WTC11 (cell line): Measurements from ENCODE around the gene PCAT6.
"Not testable (repeated sequence)": the region's sequence is repeated elsewhere in the genome, so short reads cannot be mapped to it uniquely, and the experiment has no call there.

Experiments used
- NFATC4 ChIP-seq: fragments of 250-450 bp; sonication (Bioruptor Pico); IDR thresholded peaks from 2 replicates; pipeline ENCODE4 v1.9.0; 2021; ENCODE audit warnings: mild to moderate bottlenecking
- TF ChIP-seq, protein P1 (sequence below): fragments of 200-600 bp; IDR thresholded peaks from 2 replicates; pipeline ENCODE4 v1.8.0; 2022; ENCODE audit warnings: antibody characterized with exemption

DNA sequence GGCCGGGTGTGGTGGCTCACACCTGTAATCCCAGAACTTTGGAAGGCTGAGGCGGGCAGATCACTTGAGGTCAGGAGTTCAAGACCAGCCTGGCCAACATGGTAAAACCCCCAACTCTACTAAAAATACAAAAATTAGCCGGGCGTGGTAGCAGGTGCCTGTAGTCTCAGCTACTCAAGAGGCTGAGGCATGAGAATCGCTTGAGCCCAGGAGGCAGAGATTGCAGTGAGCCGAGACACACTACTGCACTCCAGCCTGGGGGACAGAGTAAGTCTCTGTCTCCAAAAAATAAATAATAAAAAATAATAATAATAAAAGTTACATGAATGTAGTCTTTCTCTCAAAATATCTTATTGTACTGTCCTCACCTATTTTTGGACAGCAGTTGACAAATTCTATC lies 15.8 kb upstream of the PCAT6 start:
- TF ChIP-seq, protein P1, sequence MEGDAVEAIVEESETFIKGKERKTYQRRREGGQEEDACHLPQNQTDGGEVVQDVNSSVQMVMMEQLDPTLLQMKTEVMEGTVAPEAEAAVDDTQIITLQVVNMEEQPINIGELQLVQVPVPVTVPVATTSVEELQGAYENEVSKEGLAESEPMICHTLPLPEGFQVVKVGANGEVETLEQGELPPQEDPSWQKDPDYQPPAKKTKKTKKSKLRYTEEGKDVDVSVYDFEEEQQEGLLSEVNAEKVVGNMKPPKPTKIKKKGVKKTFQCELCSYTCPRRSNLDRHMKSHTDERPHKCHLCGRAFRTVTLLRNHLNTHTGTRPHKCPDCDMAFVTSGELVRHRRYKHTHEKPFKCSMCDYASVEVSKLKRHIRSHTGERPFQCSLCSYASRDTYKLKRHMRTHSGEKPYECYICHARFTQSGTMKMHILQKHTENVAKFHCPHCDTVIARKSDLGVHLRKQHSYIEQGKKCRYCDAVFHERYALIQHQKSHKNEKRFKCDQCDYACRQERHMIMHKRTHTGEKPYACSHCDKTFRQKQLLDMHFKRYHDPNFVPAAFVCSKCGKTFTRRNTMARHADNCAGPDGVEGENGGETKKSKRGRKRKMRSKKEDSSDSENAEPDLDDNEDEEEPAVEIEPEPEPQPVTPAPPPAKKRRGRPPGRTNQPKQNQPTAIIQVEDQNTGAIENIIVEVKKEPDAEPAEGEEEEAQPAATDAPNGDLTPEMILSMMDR: not testable (repeated sequence)
- not testable (repeated sequence) for TF ChIP-seq NFATC4 (CRISPR knock-in tag)
